Nephron progenitor cell (in vitro differentiated cells): ENCODE results near the gene CREG1.

Experiments used
- DNase-seq: peaks from one replicate; pipeline ENCODE4 v3.0.0; 2021
- H3K27ac Mint-ChIP-seq: 2 replicates; pipeline ENCODE4 v1.8.0; 2021; ENCODE audit warnings: mild to moderate bottlenecking, moderate library complexity, mixed read lengths
- H3K27me3 Mint-ChIP-seq: 2 replicates; pipeline ENCODE4 v1.8.0; 2021; ENCODE audit warnings: mild to moderate bottlenecking, low read depth, mixed read lengths; ENCODE audit not compliant: poor library complexity
- H3K36me3 Mint-ChIP-seq: 2 replicates; pipeline ENCODE4 v1.8.0; 2021; ENCODE audit warnings: low read depth, mixed read lengths
- H3K4me1 Mint-ChIP-seq: 2 replicates; pipeline ENCODE4 v1.8.0; 2021; ENCODE audit warnings: mixed read lengths
- H3K4me3 Mint-ChIP-seq: 2 replicates; pipeline ENCODE4 v1.8.0; 2021; ENCODE audit warnings: mild to moderate bottlenecking, moderate library complexity, mixed read lengths
- H3K9me3 Mint-ChIP-seq: 2 replicates; pipeline ENCODE4 v1.8.0; 2021; ENCODE audit warnings: mild to moderate bottlenecking, moderate library complexity, mixed read lengths
- CTCF ChIP-seq: fragments of 200-600 bp; sonication (generic); IDR thresholded peaks from 2 replicates; pipeline ENCODE4 v1.5.0; 2021; ENCODE audit warnings: antibody characterized with exemption

The CREG1 gene

DNA sequence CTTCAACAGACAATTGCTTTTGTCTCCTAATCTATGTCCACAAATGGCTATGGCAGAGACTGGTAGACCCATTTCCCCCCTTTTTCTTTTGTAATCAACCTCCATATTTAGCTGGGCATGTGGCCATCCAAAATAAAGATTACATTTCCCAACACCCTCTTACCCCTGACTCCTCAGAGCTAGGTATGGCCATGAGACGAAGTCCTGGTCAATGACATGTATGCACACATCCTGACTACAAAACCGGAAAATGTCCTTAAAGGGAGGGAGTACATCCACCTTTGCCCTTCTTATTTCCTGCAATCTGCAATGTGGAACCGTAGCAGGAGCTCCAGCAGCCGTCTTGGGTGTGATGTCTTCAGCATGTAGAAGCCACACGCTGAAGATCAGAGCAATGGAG lies 40.3 kb upstream of the CREG1 start:
- H3K9me3 Mint-ChIP-seq: peaks cover 28% of the 10 kb centered on the region
- no peak for DNase-seq
- H3K36me3 Mint-ChIP-seq: peaks cover 2% of the 10 kb centered on the region
- H3K4me3 Mint-ChIP-seq: no peak overlapping the region
- no peak for TF ChIP-seq CTCF
- no peaks in the 10 kb centered on the region for H3K27me3 Mint-ChIP-seq
- H3K4me1 Mint-ChIP-seq: peaks cover 1% of the 10 kb centered on the region
- H3K27ac Mint-ChIP-seq: no peak overlapping the region

- Mint-ChIP-seq H3K4me3 (no peak overlapping the region), H3K36me3 (no peaks in the 10 kb centered on the region), H3K9me3 (peaks cover 20% of the 10 kb centered on the region), H3K27me3 (peaks cover 4% of the 10 kb centered on the region), H3K27ac (no peak overlapping the region), H3K4me1 (no peaks in the 10 kb centered on the region)
- no peak for TF ChIP-seq CTCF
- DNase-seq: no peak
Observed at GRCh38 chr1:167592475-167592874, 38.9 kb upstream of the CREG1 start.

- TF ChIP-seq CTCF: no peak
Observed at GRCh38 chr1:167588361-167588760, 34.8 kb upstream of the CREG1 start.

GRCh38 chr1:167587872-167588271 lies 34.3 kb upstream of the CREG1 start:
- Mint-ChIP-seq H3K27me3 (peaks cover 4% of the 10 kb centered on the region), H3K36me3 (no peaks in the 10 kb centered on the region), H3K9me3 (peaks cover 7% of the 10 kb centered on the region), H3K27ac (no peak overlapping the region), H3K4me3 (no peak overlapping the region), H3K4me1 (no peaks in the 10 kb centered on the region)
- no peak for DNase-seq
- TF ChIP-seq CTCF: no peak

More at GRCh38 chr1:167588361-167588760, 34.8 kb upstream of the CREG1 start:
- no peaks in the 10 kb centered on the region for H3K36me3 Mint-ChIP-seq
- H3K4me1 Mint-ChIP-seq: no peaks in the 10 kb centered on the region
- no peak overlapping the region for H3K4me3 Mint-ChIP-seq
- H3K27me3 Mint-ChIP-seq: peaks cover 4% of the 10 kb centered on the region
- peaks cover 7% of the 10 kb centered on the region for H3K9me3 Mint-ChIP-seq
- no peak for DNase-seq
- no peak overlapping the region for H3K27ac Mint-ChIP-seq

DNA sequence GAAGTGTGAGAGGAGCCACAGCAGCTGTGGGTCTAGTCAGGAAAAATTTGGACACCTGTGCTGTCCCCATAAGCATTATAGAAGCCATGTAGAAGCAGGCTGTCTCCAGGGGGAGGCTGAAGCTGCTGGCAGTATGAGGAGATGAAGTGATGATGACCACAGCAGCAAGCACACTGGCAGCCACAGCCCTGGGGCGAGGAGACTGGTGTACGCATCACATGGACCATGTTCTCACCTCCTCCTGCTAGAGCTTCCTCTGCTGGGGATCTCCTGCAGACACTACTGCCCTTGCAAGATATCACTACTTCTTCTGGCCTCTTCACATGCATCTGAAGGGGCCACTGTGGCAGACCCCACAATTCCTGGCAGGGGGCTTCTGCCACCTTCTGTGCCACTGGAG lies 33.8 kb upstream of the CREG1 start:
- Mint-ChIP-seq H3K9me3 (peaks cover 7% of the 10 kb centered on the region), H3K4me1 (no peaks in the 10 kb centered on the region), H3K36me3 (no peaks in the 10 kb centered on the region), H3K4me3 (no peak overlapping the region), H3K27me3 (peaks cover 4% of the 10 kb centered on the region), H3K27ac (no peak overlapping the region)
- no peak for DNase-seq
- no peak for TF ChIP-seq CTCF

- no peak for TF ChIP-seq CTCF
Observed at GRCh38 chr1:167584581-167584980, 31.0 kb upstream of the CREG1 start.

More at GRCh38 chr1:167584581-167584980, 31.0 kb upstream of the CREG1 start:
- Mint-ChIP-seq H3K4me3 (no peak overlapping the region), H3K27me3 (peaks cover 4% of the 10 kb centered on the region), H3K27ac (no peak overlapping the region), H3K4me1 (no peaks in the 10 kb centered on the region), H3K9me3 (no peaks in the 10 kb centered on the region), H3K36me3 (no peaks in the 10 kb centered on the region)
- DNase-seq: no peak
